ENCODE measurements around the gene MYO18B.

MYO18B gene

GRCh38 chr22:26027341-26027740 lies 285.4 kb downstream of the MYO18B start:
- no peak for DNase-seq (ENCODE audit: extremely low read depth in 1 of 2, low read depth in 1 of 2)

- DNase-seq (ENCODE audit: extremely low read depth in 1 of 2, low read depth in 1 of 2) = no peak
Measured at GRCh38 chr22:26031641-26032040, 289.7 kb downstream of the MYO18B start.

GRCh38 chr22:26033071-26033470 lies 291.1 kb downstream of the MYO18B start:
- no peak for DNase-seq (ENCODE audit: extremely low read depth in 1 of 2, low read depth in 1 of 2)

DNA sequence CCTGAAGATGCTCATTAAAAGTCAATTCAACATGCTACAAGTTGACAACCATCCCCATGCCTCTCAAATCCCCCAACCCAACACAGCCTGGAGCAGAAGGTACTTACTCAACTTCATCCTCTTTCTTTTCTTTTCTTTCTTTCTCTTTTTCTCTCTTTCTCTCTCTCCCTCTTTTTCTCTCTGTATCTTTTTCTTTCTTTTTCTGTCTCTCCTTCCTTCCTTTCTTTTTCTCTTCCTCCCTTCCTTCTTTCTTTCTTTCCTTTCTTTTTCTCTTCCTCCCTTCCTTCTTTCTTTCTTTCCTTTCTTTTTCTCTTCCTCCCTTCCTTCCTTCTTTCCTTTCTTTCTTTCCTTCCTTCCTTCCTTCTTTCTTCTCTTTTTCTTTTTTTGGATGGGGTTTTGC lies 291.6 kb downstream of the MYO18B start:
- DNase-seq (ENCODE audit: extremely low read depth in 1 of 2, low read depth in 1 of 2) = no peak

DNA sequence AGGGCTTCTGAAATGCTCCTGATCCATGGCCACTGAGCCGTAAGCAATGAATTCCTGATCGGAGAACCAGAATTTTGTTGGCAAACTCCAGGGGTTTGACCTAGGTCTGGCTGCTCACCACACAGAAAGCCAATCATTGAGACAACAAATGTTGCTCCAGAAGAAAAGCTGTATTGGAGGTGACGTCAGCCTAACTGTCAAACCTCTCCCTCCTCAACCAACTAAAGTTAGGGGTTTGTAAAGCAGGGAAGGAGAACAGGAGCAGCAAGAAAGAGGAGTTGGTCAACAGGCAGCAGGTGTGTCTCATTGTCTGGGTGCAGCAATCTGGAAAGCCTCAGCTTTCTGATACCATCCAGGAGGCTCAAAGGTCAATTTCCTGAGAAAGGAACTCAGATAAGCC lies 293.5 kb downstream of the MYO18B start:
- DNase-seq (ENCODE audit: extremely low read depth in 1 of 2, low read depth in 1 of 2) = no peak

DNA sequence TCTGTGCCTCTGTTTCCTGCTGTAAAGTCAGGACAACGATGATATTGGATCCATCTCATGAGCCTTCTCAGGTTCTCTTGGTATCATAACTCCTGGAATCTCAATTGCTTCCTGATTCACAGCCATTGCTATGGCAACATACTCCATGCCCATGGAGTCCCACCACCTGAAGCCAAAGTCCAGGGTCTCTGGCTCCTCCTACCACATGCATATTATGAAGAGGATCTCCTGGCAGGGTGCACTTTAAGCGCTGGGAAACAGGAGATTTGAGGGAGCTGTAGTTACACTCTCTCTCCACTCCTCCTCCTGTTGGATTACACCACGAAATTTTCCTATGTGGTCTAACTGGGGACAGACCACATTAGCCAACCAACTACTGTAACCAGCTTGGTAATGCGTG lies 296.4 kb downstream of the MYO18B start:
- no peak for DNase-seq (ENCODE audit: extremely low read depth in 1 of 2, low read depth in 1 of 2)

DNA sequence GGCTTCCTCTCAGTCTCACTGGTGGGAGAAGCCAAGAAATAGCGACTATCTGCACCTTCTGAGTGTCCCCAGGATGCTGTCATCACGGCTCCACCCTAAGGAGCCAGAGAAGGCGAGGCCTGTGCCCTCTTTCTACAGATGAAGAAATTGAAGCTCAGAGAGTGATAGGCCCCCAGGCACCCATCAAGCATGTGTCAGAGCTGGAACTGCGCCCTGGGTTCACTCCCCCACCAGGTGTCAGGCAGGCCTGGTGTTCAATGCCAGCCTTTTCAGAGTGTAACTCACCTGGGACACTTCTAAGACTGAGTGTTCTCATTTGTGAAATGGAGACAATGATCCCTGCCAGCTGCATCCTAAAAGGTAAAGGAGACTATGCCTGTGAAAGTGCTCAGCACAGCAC lies 299.9 kb downstream of the MYO18B start:
- DNase-seq (ENCODE audit: extremely low read depth in 1 of 2, low read depth in 1 of 2) = no peak

GRCh38 chr22:26043031-26043430 lies 301.0 kb downstream of the MYO18B start:
- no peak for DNase-seq (ENCODE audit: extremely low read depth in 1 of 2, low read depth in 1 of 2)

GRCh38 chr22:26045051-26045450 lies 303.1 kb downstream of the MYO18B start:
- DNase-seq (ENCODE audit: extremely low read depth in 1 of 2, low read depth in 1 of 2) = no peak

DNA sequence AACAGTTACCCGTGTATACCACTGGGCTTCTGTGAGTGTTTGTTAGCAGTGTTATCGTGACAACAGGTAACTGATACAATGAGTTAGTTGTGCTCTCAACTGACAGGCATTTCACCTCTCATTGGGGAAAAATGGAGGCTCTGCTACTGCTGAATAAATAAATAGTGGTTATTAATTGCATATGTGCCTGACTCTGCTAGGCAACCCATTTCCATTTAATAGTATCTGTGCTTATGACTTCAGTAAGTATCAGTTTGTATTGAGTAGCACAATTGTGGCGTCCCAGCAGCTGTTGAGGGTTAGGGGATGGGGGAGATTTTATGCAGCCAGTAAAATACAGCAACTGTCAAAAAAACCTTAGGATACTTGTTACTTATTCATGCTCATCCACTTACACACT lies 303.9 kb downstream of the MYO18B start:
- DNase-seq (ENCODE audit: extremely low read depth in 1 of 2, low read depth in 1 of 2) = no peak

GRCh38 chr22:26047516-26047915 lies 305.5 kb downstream of the MYO18B start:
- DNase-seq (ENCODE audit: extremely low read depth in 1 of 2, low read depth in 1 of 2) = no peak

DNA sequence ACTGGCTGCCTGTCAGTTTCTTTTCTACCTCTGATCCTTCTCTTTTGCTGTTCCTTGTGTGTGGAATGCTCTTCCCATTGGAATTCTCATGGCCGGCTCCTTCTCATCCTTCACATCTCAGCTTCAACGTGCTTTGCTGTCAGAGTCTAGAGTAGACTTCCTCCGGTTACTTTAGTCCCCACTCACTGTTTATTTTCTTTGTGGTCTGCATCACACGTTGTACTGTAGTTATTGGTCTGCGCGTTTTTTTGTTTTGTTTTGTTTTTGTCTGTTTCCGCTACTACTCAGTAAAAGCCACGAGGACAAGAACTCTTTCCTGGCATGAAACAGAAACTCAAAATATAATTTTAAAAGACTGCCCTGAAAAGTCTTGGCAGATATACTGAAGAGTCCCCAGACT lies 305.9 kb downstream of the MYO18B start:
- DNase-seq (ENCODE audit: extremely low read depth in 1 of 2, low read depth in 1 of 2) = no peak

DNA sequence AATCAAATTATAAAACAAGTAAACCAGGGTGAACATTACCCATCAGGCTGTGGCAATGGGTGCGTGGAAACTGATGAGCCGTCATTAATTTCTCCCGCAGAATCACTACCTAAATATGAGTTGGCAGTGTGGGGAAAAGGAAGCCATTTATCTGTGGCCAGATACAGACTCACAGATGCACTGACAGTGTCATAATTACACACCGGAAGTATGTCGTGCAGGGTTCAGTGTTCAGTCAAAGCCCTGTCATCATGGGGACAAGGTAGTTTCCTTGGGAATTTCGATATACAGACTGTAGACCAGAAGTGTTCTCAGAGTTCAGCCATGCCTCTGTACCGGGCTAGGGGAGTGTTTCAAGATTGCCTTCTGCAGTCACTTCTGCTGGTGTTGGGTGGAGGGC lies 308.1 kb downstream of the MYO18B start:
- DNase-seq (ENCODE audit: extremely low read depth in 1 of 2, low read depth in 1 of 2) = no peak

GRCh38 chr22:26053737-26054316 lies 311.8 kb downstream of the MYO18B start:
- no peak for DNase-seq (ENCODE audit: extremely low read depth in 1 of 2, low read depth in 1 of 2)

GRCh38 chr22:26054841-26055605 lies 313.0 kb downstream of the MYO18B start:
- no peak for DNase-seq (ENCODE audit: extremely low read depth in 1 of 2, low read depth in 1 of 2)

- DNase-seq (ENCODE audit: extremely low read depth in 1 of 2, low read depth in 1 of 2) = no peak
Measured at GRCh38 chr22:26055693-26056092, 313.7 kb downstream of the MYO18B start.

DNA sequence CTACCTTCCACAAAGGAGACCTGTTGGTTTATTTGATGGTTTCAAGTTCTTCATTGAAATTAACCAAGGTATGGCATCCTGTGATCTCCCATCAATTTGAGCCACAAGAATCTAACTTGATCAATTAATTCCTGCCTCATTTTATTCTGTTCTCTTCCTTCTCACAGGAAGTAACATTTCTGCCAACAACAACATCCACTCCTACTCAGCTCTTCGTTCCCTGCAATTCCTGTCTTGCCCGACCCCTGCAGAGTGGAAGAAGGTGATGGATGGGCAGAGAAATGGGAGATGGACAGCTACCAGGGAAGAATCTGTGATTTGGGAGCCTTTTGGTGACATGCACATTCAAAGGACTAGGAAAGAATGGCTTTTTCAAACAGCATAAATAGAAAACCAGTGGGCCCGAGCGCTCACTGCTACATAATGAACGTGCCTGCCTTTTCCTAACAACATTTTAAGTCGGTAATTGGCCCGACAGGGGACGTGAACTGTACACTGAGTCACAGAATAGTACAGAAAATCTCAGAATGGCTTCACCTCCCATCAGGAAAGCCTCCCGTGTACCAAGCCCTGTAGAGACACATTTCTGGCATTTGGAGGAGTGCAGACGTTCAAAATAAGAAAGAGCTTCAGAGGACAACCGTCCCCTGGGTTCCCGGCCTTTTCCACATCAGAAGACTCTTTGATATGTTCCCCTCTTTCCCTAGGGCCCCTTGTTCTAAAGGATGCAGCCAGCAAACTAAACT lies 314.6 kb downstream of the MYO18B start:
- no peak for DNase-seq (ENCODE audit: extremely low read depth in 1 of 2, low read depth in 1 of 2)

DNA sequence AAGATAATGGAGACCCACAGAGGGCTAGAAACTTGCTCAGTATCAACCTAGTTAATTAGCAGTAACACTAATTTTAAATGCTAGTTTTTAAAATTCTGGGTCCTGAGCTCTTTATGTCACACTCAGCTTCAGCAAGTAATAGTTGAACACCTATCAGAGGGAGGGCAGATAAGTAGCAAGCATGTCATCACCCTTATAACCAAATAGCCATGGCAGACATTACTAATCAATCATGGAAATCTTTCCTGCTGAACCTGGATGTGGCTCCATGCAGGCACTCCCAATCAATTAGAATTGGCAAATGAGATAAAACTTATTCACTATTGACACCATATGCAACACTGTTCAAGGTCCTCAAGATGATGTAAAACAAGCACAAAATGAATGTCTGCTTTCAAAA lies 315.7 kb downstream of the MYO18B start:
- no peak for DNase-seq (ENCODE audit: extremely low read depth in 1 of 2, low read depth in 1 of 2)

DNA sequence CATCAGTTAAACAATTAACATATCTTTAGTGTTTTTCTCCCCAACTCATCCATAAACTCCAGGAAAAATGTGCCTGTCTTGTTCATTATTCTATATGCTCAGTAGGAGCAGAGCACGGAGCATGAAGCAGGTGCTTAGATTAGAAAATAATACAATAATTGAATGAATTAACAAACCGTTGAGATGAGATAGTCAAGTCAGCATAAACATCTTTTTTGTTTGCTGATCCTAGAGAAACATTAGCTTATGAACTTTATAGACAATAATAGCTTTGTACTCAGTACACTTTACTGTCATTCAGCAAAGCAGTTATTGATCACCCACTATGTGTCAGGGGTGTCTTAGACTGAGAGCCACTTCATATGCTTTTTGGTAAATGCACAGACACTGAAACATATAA lies 322.1 kb downstream of the MYO18B start:
- DNase-seq (ENCODE audit: extremely low read depth in 1 of 2, low read depth in 1 of 2) = no peak

DNA sequence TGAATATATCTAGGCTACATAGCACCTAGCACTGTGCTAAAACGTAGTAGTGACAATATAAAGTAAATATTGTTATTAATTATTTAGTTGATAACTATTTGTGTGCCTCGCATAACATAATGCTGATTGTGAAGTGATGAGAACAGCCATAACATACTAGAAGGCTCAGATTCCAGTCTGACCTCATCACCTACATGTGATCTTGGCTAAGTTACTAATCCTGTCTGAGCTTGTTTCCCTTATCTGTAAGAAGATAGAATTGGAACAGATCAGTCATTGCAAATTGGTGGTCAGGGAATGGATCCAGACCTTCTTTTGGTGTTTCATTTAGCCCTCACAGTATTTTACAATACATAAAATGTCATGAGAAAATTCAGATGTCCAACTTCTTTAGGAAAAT lies 323.9 kb downstream of the MYO18B start:
- no peak for DNase-seq (ENCODE audit: extremely low read depth in 1 of 2, low read depth in 1 of 2)

- DNase-seq (ENCODE audit: extremely low read depth in 1 of 2, low read depth in 1 of 2) = no peak
Measured at GRCh38 chr22:26066534-26066933, 324.5 kb downstream of the MYO18B start.

- no peak for DNase-seq (ENCODE audit: extremely low read depth in 1 of 2, low read depth in 1 of 2)
Measured at GRCh38 chr22:26068571-26068970, 326.6 kb downstream of the MYO18B start.
